GM08714 (cell line): ENCODE results near the gene FMOD.

Source experiments
- H3K4me3 ChIP-seq: fragments of 200-500 bp; sonication (Bioruptor generic); 2 replicates; pipeline ENCODE4 v1.5.1; 2014; ENCODE audit warnings: mild to moderate bottlenecking, low read length, inconsistent platforms
- ZNF274 ChIP-seq: IDR thresholded peaks from 2 replicates; pipeline ENCODE4 v1.6.1; 2012; ENCODE audit warnings: mild to moderate bottlenecking, low read depth, low read length

FMOD gene

DNA sequence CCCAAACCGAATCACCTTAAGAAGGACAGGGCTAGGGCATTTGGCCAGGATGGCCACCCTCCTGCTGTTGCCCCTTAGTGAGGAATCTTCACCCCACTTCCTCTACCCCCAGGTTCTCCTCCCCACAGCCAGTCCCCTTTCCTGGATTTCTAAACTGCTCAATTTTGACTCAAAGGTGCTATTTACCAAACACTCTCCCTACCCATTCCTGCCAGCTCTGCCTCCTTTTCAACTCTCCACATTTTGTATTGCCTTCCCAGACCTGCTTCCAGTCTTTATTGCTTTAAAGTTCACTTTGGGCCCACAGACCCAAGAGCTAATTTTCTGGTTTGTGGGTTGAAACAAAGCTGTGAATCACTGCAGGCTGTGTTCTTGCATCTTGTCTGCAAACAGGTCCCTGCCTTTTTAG is 42.0 kb downstream of the FMOD start:
- peak overlapping the region; percentile 87; the same call in 1 of the 2 replicates for H3K4me3 ChIP-seq
- no peak for TF ChIP-seq ZNF274

GRCh38 chr1:203308328-203308922 is 42.5 kb downstream of the FMOD start:
- peak overlapping the region; percentile 87 for H3K4me3 ChIP-seq
- no peak for TF ChIP-seq ZNF274

DNA sequence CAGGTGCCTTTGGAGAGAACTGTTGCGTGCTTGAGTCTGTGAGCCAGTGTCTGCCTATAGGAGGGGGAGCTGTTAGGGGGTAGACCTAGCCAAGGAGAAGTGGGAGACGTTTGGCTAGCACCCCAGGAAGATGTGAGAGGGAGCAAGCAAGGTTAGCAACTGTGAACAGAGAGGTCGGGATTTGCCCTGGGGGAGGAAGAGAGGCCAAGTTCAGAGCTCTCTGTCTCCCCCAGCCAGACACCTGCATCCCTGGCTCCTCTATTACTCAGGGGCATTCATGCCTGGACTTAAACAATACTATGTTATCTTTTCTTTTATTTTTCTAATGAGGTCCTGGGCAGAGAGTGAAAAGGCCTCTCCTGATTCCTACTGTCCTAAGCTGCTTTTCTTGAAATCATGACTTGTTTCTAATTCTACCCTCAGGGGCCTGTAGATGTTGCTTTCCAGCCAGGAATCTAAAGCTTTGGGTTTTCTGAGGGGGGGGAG is 43.2 kb downstream of the FMOD start:
- peak overlapping the region; percentile 87 for H3K4me3 ChIP-seq
- no peak for TF ChIP-seq ZNF274

- TF ChIP-seq ZNF274, result no peak
- peak overlapping the region; percentile 87 for H3K4me3 ChIP-seq
Measured at GRCh38 chr1:203306965-203307541, 43.9 kb downstream of the FMOD start.

- no peak for TF ChIP-seq ZNF274
Measured at GRCh38 chr1:203306089-203306964, 44.6 kb downstream of the FMOD start.

DNA sequence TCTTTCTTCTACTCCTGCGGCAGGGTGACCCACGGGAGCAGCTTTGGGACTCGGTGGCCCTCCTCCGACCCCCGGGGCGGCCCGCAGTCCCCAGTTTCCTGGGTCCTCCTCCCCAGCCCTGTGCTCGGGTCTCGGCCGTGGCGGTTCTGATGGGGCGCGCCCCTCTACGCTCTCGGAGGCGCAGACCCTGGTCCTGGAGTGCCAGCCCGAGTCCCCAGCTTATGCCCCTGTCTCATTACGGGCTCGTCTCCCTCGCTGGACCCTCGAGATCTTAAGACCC is 45.2 kb downstream of the FMOD start:
- TF ChIP-seq ZNF274, result no peak
- peak overlapping the region; percentile 87 for H3K4me3 ChIP-seq

More at GRCh38 chr1:203306089-203306964, 44.6 kb downstream of the FMOD start:
- H3K4me3 ChIP-seq, result peak overlapping the region; percentile 87

- no peak for TF ChIP-seq ZNF274
- H3K4me3 ChIP-seq, result peak within 1 kb of the TSS; percentile 87
Measured at GRCh38 chr1:203304919-203305808, 45.8 kb downstream of the FMOD start, which contains the start of gene BTG2. BTG2 (plus strand) TSS chr1:203305519; CDS start chr1:203305607, 88 bp downstream.

DNA sequence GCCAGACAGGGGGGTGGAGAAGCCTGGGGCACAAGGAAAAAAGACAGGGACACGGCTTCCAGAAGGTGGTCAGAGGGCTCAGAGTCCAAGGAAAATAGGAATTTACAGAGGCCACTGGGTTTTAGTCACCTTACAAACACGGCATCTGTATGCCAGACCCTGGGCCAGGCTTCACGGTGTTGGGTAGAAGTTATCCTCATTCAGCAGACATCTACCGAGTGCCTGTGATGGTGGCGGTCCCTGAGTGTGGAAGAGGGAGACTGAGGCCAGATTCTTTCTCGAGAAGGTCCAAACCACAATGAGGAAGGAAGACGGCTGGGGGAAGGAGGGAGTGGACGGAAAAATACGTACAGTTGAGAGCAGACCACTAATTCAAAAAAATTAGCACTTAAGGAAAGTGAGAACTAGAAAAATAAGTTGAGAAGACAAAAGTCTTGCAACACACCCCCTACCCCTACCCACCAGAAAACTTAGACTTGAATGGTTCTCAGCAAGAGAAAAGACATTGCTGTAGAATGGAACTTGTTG is 46.5 kb downstream of the FMOD start:
- TF ChIP-seq ZNF274, result no peak

DNA sequence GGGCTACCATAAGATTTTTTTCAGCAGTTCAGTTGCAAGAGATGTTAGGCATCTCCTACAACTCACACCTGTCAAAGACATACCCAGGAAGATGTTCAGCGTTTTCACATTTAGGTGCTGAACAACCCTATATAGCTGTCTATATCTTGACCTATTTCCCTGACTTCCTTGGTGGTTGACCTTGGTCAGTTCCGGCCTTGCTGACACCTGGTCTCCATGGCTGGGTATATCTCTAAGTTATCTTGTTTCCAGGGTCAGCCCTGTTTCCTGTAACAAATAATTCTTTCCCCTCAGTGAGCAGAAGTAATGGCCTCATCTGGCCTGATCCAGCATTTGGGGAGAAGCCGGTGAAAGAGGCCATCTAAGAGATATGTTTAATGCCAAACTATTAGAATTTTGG is 48.0 kb downstream of the FMOD start:
- no peak overlapping the region for H3K4me3 ChIP-seq
- no peak for TF ChIP-seq ZNF274

More for the DNA sequence above, 46.5 kb downstream of the FMOD start:
- peak overlapping the region; percentile 69; the same call in 1 of the 2 replicates for H3K4me3 ChIP-seq

- TF ChIP-seq ZNF274, result no peak
Measured at GRCh38 chr1:203302456-203302855, 48.5 kb downstream of the FMOD start.

GRCh38 chr1:203301331-203301668 is 49.6 kb downstream of the FMOD start:
- no peak for TF ChIP-seq ZNF274
- no peak overlapping the region for H3K4me3 ChIP-seq

More at GRCh38 chr1:203302456-203302855, 48.5 kb downstream of the FMOD start:
- no peak overlapping the region for H3K4me3 ChIP-seq

DNA sequence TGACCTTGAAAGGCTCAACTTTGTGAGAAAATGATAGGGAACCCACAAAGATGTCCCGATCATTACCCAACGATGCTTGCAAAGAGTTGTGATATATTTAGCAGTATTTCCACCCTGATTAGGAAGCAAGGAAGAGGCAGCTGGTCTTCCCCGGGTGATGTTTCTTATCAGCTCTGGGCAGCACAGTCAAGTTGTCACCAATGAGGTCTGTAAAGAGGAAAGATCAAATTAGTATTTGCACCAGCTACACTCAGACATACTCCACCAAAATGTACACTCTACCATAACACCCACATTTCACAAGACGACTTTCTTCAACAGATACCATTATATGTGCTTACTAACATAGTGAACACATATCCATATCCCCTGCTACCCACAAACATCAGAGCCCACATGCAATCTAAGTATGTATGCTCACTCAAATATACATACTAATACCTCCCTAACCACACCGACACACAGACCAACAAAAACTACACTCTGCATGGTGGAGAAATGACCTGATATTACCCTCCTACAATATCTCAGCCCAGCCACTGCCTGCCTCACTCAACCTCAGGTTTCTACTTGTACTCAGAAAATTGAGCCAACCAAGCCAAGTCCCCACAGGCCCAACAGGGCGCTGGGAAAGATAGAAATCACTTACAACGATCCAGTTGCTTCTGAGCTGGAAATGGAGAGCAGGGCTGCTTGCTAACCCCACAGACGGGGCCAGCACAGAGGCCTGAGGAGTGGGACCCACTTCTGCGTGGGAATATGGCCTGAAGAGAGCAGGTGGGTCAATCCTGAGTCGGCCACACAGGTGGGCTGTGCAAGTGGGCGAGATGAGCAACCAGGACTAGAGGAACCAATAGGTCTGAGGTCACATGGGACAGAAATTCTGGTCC is 50.2 kb downstream of the FMOD start:
- H3K4me3 ChIP-seq, result peak overlapping the region; percentile 36; the same call in 1 of the 2 replicates
- TF ChIP-seq ZNF274, result no peak

- H3K4me3 ChIP-seq, result peak overlapping the region; percentile 47; the same call in 1 of the 2 replicates
Measured at GRCh38 chr1:203299719-203300429, 51.0 kb downstream of the FMOD start.
